Neural progenitor cell (in vitro differentiated cells): Measurements from ENCODE around the gene IL20RA. TPM values are rescaled to one million over a fixed set of nuclear protein-coding genes. Genes with fewer than 3 reads are reported as not detected.

Experiments
- DNase-seq: peaks from one replicate; pipeline ENCODE4 v3.0.0-alpha.2; 2016; ENCODE audit warnings: low spot score
- H2AFZ ChIP-seq: fragments of 200-600 bp; sonication (generic); replicated peaks from 2 replicates; pipeline ENCODE4 v1.6.1; 2016; ENCODE audit warnings: antibody characterized with exemption
- H3F3A ChIP-seq: fragments of 200-600 bp; sonication (generic); 2 replicates; pipeline ENCODE4 v1.6.1; 2016; ENCODE audit warnings: antibody characterized with exemption, low read depth
- H3K27ac ChIP-seq: fragments of 200-600 bp; sonication (generic); 2 replicates; pipeline ENCODE4 v1.5.1; 2016; ENCODE audit warnings: mild to moderate bottlenecking
- H3K27me3 ChIP-seq: fragments of 200-600 bp; sonication (generic); 2 replicates; pipeline ENCODE4 v1.6.1; 2016; ENCODE audit warnings: mild to moderate bottlenecking, moderate library complexity
- H3K36me3 ChIP-seq: fragments of 200-600 bp; sonication (generic); 2 replicates; pipeline ENCODE4 v1.5.1; 2016
- H3K4me1 ChIP-seq: fragments of 200-600 bp; sonication (generic); 2 replicates; pipeline ENCODE4 v1.6.1; 2016; ENCODE audit warnings: mixed run types
- H3K4me2 ChIP-seq: fragments of 200-600 bp; sonication (generic); 2 replicates; pipeline ENCODE4 v1.6.1; 2016
- H3K4me3 ChIP-seq: fragments of 200-600 bp; sonication (generic); 2 replicates; pipeline ENCODE4 v1.5.1; 2016
- H3K79me2 ChIP-seq: fragments of 200-600 bp; sonication (generic); 2 replicates; pipeline ENCODE4 v1.6.1; 2016; ENCODE audit warnings: low read depth
- H3K9ac ChIP-seq: fragments of 200-600 bp; sonication (generic); 2 replicates; pipeline ENCODE4 v1.6.1; 2016
- H3K9me3 ChIP-seq: fragments of 200-600 bp; sonication (generic); 2 replicates; pipeline ENCODE4 v1.5.1; 2016; ENCODE audit warnings: low read depth
- H4K20me1 ChIP-seq: fragments of 200-600 bp; sonication (generic); 2 replicates; pipeline ENCODE4 v1.6.1; 2016; ENCODE audit warnings: low read depth
- H3K27ac Mint-ChIP-seq: 3 replicates; pipeline ENCODE4 v1.8.0; 2021; ENCODE audit warnings: mixed read lengths
- H3K27me3 Mint-ChIP-seq: 2 replicates; pipeline ENCODE4 v1.8.0; 2022; ENCODE audit warnings: low read depth, mild to moderate bottlenecking, inconsistent platforms, moderate library complexity, mixed read lengths; ENCODE audit not compliant: insufficient read depth
- H3K36me3 Mint-ChIP-seq: 3 replicates; pipeline ENCODE4 v1.8.0; 2021; ENCODE audit warnings: mixed read lengths
- H3K4me1 Mint-ChIP-seq: 3 replicates; pipeline ENCODE4 v1.8.0; 2021; ENCODE audit warnings: mixed read lengths
- H3K4me3 Mint-ChIP-seq: 3 replicates; pipeline ENCODE4 v1.8.0; 2021; ENCODE audit warnings: mild to moderate bottlenecking, moderate library complexity, mixed read lengths
- H3K9me3 Mint-ChIP-seq: 3 replicates; pipeline ENCODE4 v1.8.0; 2020; ENCODE audit warnings: mixed read lengths
- EZH2 ChIP-seq: fragments of 200-600 bp; sonication (generic); IDR thresholded peaks from 2 replicates; pipeline ENCODE4 v1.6.1; 2017; ENCODE audit warnings: antibody characterized with exemption, mild to moderate bottlenecking, moderate library complexity
- EZH2phosphoT487 ChIP-seq: fragments of 200-600 bp; sonication (generic); IDR thresholded peaks from 2 replicates; pipeline ENCODE4 v1.6.1; 2017; ENCODE audit warnings: antibody characterized with exemption
- total RNA-seq: library from RNA; depleted of rRNA; stranded (reverse); fragments of >200 nt; gene quantifications from 2 replicates; pipeline ENCODE4 v1.2.3, GENCODE V29; 2015; ENCODE audit warnings: low replicate concordance
- TF ChIP-seq, protein P1 (sequence below): fragments of 200-600 bp; sonication (generic); IDR thresholded peaks from 2 replicates; pipeline ENCODE4 v1.5.1; 2017; ENCODE audit warnings: antibody characterized with exemption, mild to moderate bottlenecking

IL20RA gene
- total RNA-seq, 1 donor from 2014 or later: not detected

- Histone ChIP-seq H3K36me3 (no peaks in the 10 kb centered on the region), H4K20me1 (no peaks in the 10 kb centered on the region), H3K79me2 (no peaks in the 10 kb centered on the region), H3K4me3 (no peak overlapping the region), H2AFZ (no peak overlapping the region), H3K9ac (no peak overlapping the region), H3F3A (peaks cover 3% of the 10 kb centered on the region), H3K27ac (no peak overlapping the region), H3K9me3 (no peaks in the 10 kb centered on the region), H3K27me3 (no peaks in the 10 kb centered on the region), H3K4me2 (no peak overlapping the region), H3K4me1 (no peaks in the 10 kb centered on the region)
- no peaks in the 10 kb centered on the region for H3K36me3 Mint-ChIP-seq
- DNase-seq: no peak
- no peak overlapping the region for H3K27ac Mint-ChIP-seq
- H3K4me1 Mint-ChIP-seq: peaks cover 10% of the 10 kb centered on the region
- TF ChIP-seq EZH2phosphoT487: no peak
- TF ChIP-seq EZH2: no peak
- TF ChIP-seq, protein P1, sequence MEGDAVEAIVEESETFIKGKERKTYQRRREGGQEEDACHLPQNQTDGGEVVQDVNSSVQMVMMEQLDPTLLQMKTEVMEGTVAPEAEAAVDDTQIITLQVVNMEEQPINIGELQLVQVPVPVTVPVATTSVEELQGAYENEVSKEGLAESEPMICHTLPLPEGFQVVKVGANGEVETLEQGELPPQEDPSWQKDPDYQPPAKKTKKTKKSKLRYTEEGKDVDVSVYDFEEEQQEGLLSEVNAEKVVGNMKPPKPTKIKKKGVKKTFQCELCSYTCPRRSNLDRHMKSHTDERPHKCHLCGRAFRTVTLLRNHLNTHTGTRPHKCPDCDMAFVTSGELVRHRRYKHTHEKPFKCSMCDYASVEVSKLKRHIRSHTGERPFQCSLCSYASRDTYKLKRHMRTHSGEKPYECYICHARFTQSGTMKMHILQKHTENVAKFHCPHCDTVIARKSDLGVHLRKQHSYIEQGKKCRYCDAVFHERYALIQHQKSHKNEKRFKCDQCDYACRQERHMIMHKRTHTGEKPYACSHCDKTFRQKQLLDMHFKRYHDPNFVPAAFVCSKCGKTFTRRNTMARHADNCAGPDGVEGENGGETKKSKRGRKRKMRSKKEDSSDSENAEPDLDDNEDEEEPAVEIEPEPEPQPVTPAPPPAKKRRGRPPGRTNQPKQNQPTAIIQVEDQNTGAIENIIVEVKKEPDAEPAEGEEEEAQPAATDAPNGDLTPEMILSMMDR: no peak
- no peak overlapping the region for H3K4me3 Mint-ChIP-seq
- no peaks in the 10 kb centered on the region for H3K9me3 Mint-ChIP-seq
- H3K27me3 Mint-ChIP-seq: no peaks in the 10 kb centered on the region
Measured at GRCh38 chr6:136983687-136984086, 61.1 kb downstream of the IL20RA start.

DNA sequence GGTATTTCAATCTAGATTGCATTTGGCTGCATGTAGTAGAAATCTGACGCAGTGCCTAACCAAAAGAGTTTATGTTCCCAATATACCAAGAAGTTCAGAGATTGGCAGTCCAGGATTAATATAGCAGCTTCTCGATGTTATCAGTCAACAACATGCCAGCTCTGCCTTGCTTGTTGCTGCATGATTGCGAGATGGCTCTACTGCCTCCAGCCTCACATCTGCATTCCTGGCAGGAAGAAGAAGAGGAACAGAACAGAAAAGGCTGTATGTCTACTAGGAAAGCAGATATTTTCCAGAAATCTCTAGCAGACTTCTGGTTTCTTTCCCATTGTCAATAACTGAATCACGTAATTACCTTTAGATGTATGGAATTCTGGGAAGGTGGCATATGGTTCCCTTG, 61.8 kb downstream of the IL20RA start:
- Mint-ChIP-seq H3K27me3 (no peaks in the 10 kb centered on the region), H3K4me3 (no peak overlapping the region), H3K36me3 (no peaks in the 10 kb centered on the region), H3K4me1 (peaks cover 10% of the 10 kb centered on the region), H3K9me3 (no peaks in the 10 kb centered on the region), H3K27ac (no peak overlapping the region)
- Histone ChIP-seq H3F3A (no peaks in the 10 kb centered on the region), H3K4me2 (no peak overlapping the region), H3K27me3 (no peaks in the 10 kb centered on the region), H3K4me1 (no peaks in the 10 kb centered on the region), H2AFZ (no peak overlapping the region), H4K20me1 (no peaks in the 10 kb centered on the region), H3K27ac (no peak overlapping the region), H3K9me3 (no peaks in the 10 kb centered on the region), H3K4me3 (no peak overlapping the region), H3K79me2 (no peaks in the 10 kb centered on the region), H3K9ac (no peak overlapping the region), H3K36me3 (no peaks in the 10 kb centered on the region)
- TF ChIP-seq EZH2: no peak
- no peak for TF ChIP-seq EZH2phosphoT487
- TF ChIP-seq, protein P1: no peak
- DNase-seq: no peak

- Histone ChIP-seq H3K4me2 (no peak overlapping the region), H2AFZ (no peak overlapping the region), H3K27ac (no peak overlapping the region), H3K4me3 (no peak overlapping the region), H3K4me1 (no peaks in the 10 kb centered on the region), H4K20me1 (no peaks in the 10 kb centered on the region), H3K9ac (no peak overlapping the region), H3K36me3 (no peaks in the 10 kb centered on the region), H3F3A (no peaks in the 10 kb centered on the region), H3K79me2 (no peaks in the 10 kb centered on the region), H3K27me3 (no peaks in the 10 kb centered on the region), H3K9me3 (no peaks in the 10 kb centered on the region)
- no peak overlapping the region for H3K4me3 Mint-ChIP-seq
- no peak for DNase-seq
- no peak overlapping the region for H3K27ac Mint-ChIP-seq
- no peaks in the 10 kb centered on the region for H3K36me3 Mint-ChIP-seq
- H3K4me1 Mint-ChIP-seq: peaks cover 10% of the 10 kb centered on the region
- TF ChIP-seq, protein P1: no peak
- TF ChIP-seq EZH2phosphoT487: no peak
- no peak for TF ChIP-seq EZH2
- H3K27me3 Mint-ChIP-seq: no peaks in the 10 kb centered on the region
- H3K9me3 Mint-ChIP-seq: no peaks in the 10 kb centered on the region
Measured at GRCh38 chr6:136980070-136980469, 64.7 kb downstream of the IL20RA start.
